Measurements from ENCODE around the gene UBE2H.
"Not testable (repeated sequence)": the region's sequence is repeated elsewhere in the genome, so short reads cannot be mapped to it uniquely, and the experiment has no call there.

UBE2H gene

GRCh38 chr7:129804890-129805719 is 147.7 kb downstream of the UBE2H start:
- FAIRE-seq: no peak

GRCh38 chr7:129804111-129804889 is 148.5 kb downstream of the UBE2H start:
- FAIRE-seq: no peak

- no peak for FAIRE-seq
These were observed 149.1 kb downstream of the UBE2H start for GRCh38 chr7:129803546-129804081.

GRCh38 chr7:129801882-129802281 is 150.9 kb downstream of the UBE2H start:
- FAIRE-seq: no peak

- no peak for FAIRE-seq
These were observed 151.9 kb downstream of the UBE2H start for GRCh38 chr7:129800901-129801300.

GRCh38 chr7:129799350-129799955 is 153.3 kb downstream of the UBE2H start:
- FAIRE-seq: no peak

- no peak for FAIRE-seq
These were observed 154.0 kb downstream of the UBE2H start for GRCh38 chr7:129798616-129799349.

- FAIRE-seq: no peak
These were observed 155.5 kb downstream of the UBE2H start for GRCh38 chr7:129797214-129797789.

- no peak for FAIRE-seq
These were observed 156.5 kb downstream of the UBE2H start for GRCh38 chr7:129796186-129796775.

- not testable (repeated sequence) for FAIRE-seq
These were observed 158.3 kb downstream of the UBE2H start for GRCh38 chr7:129794461-129794860.

GRCh38 chr7:129793506-129794310 is 159.1 kb downstream of the UBE2H start:
- FAIRE-seq: no peak

- FAIRE-seq: no peak
These were observed 160.0 kb downstream of the UBE2H start for GRCh38 chr7:129792721-129793120.

- FAIRE-seq: no peak
These were observed 162.6 kb downstream of the UBE2H start for GRCh38 chr7:129790136-129790535.

- FAIRE-seq: no peak
These were observed 163.1 kb downstream of the UBE2H start for GRCh38 chr7:129789652-129790051.

- FAIRE-seq: no peak
These were observed 163.8 kb downstream of the UBE2H start for GRCh38 chr7:129789000-129789399.

GRCh38 chr7:129786825-129787563 is 165.8 kb downstream of the UBE2H start:
- no peak for FAIRE-seq

GRCh38 chr7:129785685-129786514 is 166.9 kb downstream of the UBE2H start:
- no peak for FAIRE-seq

- FAIRE-seq: no peak
These were observed 167.7 kb downstream of the UBE2H start for GRCh38 chr7:129784783-129785684.

All from islet of Langerhans (tissue), 1 donor.